Keratinocyte (primary cell): ENCODE data around the gene FTO. TPM values are rescaled to one million over a fixed set of nuclear protein-coding genes. Genes with fewer than 3 reads are reported as not detected.

Experiments used
- DNase-seq: peaks from one replicate; pipeline ENCODE4 v3.0.0-alpha.2; 2011; ENCODE audit warnings: low read depth, missing footprints, low spot score
- FAIRE-seq: peaks from 2 replicates; lab custom pipeline; 2011; peaks lifted over from hg19 to GRCh38; lab: Jason Lieb, UNC
- H2AFZ ChIP-seq: 2 replicates; pipeline ENCODE4 v1.6.0; 2012; ENCODE audit warnings: low read length, control low read depth, inconsistent platforms; ENCODE audit not compliant: control insufficient read depth
- H3K27ac ChIP-seq: 2 replicates; pipeline ENCODE4 v1.5.1; 2011; ENCODE audit warnings: low read length; ENCODE audit not compliant: control insufficient read depth, insufficient read depth
- H3K27me3 ChIP-seq: 3 replicates; pipeline ENCODE4 v1.6.0; 2011; ENCODE audit warnings: low read length; ENCODE audit not compliant: control insufficient read depth, insufficient read depth; ENCODE audit errors: extremely low read depth
- H3K36me3 ChIP-seq, 2 experiments: 2 replicates in 1 of 2; 3 replicates in 1 of 2; pipeline ENCODE4 v1.5.1; 2011; ENCODE audit warnings: low read length in 2 of 2, mild to moderate bottlenecking in 1 of 2; ENCODE audit not compliant: control insufficient read depth in 2 of 2, insufficient read depth in 2 of 2; ENCODE audit errors: extremely low read depth in 1 of 2
- H3K4me1 ChIP-seq: 3 replicates; pipeline ENCODE4 v1.5.1; 2011; ENCODE audit warnings: low read length; ENCODE audit not compliant: control insufficient read depth, insufficient read depth; ENCODE audit errors: extremely low read depth
- H3K4me2 ChIP-seq: 3 replicates; pipeline ENCODE4 v1.6.0; 2011; ENCODE audit warnings: low read depth, low read length; ENCODE audit not compliant: control insufficient read depth, insufficient read depth; ENCODE audit errors: extremely low read depth
- H3K4me3 ChIP-seq, 3 experiments: fragments of 200-600 bp in 1 of 3; sonication (generic) in 1 of 3; 2 replicates in 2 of 3; 3 replicates in 1 of 3; pipeline ENCODE4 v1.5.1; 2011 to 2016; ENCODE audit warnings: low read length in 3 of 3, mild to moderate bottlenecking in 3 of 3, control low read depth in 2 of 3, inconsistent platforms in 1 of 3, low read depth in 1 of 3, mixed read lengths in 1 of 3, mixed run types in 1 of 3, moderate library complexity in 1 of 3; ENCODE audit not compliant: control insufficient read depth in 2 of 3, insufficient read depth in 2 of 3; ENCODE audit errors: extremely low read depth in 1 of 3
- H3K79me2 ChIP-seq: 2 replicates; pipeline ENCODE4 v1.6.0; 2012; ENCODE audit warnings: low read length; ENCODE audit not compliant: control insufficient read depth, insufficient read depth
- H3K9ac ChIP-seq: 3 replicates; pipeline ENCODE4 v1.6.0; 2011; ENCODE audit warnings: low read length; ENCODE audit not compliant: control insufficient read depth, insufficient read depth; ENCODE audit errors: extremely low read depth
- H3K9me1 ChIP-seq: 3 replicates; pipeline ENCODE4 v1.6.0; 2011; ENCODE audit warnings: low read length; ENCODE audit not compliant: control insufficient read depth, insufficient read depth; ENCODE audit errors: extremely low read depth
- H3K9me3 ChIP-seq: 2 replicates; pipeline ENCODE4 v1.5.1; 2012; ENCODE audit warnings: low read depth, low read length; ENCODE audit not compliant: control insufficient read depth
- H4K20me1 ChIP-seq: 3 replicates; pipeline ENCODE4 v1.6.0; 2011; ENCODE audit warnings: low read length; ENCODE audit not compliant: control insufficient read depth, insufficient read depth; ENCODE audit errors: extremely low read depth
- CTCF ChIP-seq, 3 experiments: IDR thresholded peaks in 1 of 3; conservative IDR thresholded peaks in 1 of 3; optimal IDR thresholded peaks in 1 of 3; 2 replicates in 2 of 3; 3 replicates in 1 of 3; pipeline versions ENCODE3 to v1.5.1; 2011; ENCODE audit warnings: low read length in 3 of 3, mild to moderate bottlenecking in 3 of 3, moderate library complexity in 2 of 3, control low read depth in 1 of 3, inconsistent platforms in 1 of 3; ENCODE audit not compliant: insufficient read depth in 2 of 3; ENCODE audit errors: extremely low read depth in 1 of 3
- EZH2 ChIP-seq: IDR thresholded peaks from one replicate; pipeline ENCODE4 v1.6.1; 2012; ENCODE audit warnings: inconsistent platforms, mild to moderate bottlenecking, low read length, moderate library complexity
- dilution Hi-C: fragments of 300-500 bp; cut with MboI; formaldehyde crosslinking; loops from one replicate; pipeline ENCODE4 v1.7.0; 2020; ENCODE audit warnings: low sequenced_read_pairs; ENCODE audit not compliant: extremely low pct_ligation_motif_present
- polyA plus RNA-seq, 5 experiments: library from polyadenylated mRNA; depleted of rRNA in 3 of 5; stranded (reverse) in 3 of 5; stranded (forward) in 1 of 5; unstranded in 1 of 5; fragments of >200 nt; gene quantifications; 1 replicate in 1 of 5; 2 replicates in 3 of 5; 3 replicates in 1 of 5; pipeline versions ENCODE4 v1.2.1 to v1.2.3, GENCODE V29; 2011 to 2012; ENCODE audit warnings: missing spikeins in 2 of 5, low read depth in 1 of 5, low replicate concordance in 1 of 5

FTO gene
- polyA plus RNA-seq, 1 donor (not counting 4 experiments of a cell fraction or from before 2014, with no cell fraction given), result 56.4 TPM

DNA sequence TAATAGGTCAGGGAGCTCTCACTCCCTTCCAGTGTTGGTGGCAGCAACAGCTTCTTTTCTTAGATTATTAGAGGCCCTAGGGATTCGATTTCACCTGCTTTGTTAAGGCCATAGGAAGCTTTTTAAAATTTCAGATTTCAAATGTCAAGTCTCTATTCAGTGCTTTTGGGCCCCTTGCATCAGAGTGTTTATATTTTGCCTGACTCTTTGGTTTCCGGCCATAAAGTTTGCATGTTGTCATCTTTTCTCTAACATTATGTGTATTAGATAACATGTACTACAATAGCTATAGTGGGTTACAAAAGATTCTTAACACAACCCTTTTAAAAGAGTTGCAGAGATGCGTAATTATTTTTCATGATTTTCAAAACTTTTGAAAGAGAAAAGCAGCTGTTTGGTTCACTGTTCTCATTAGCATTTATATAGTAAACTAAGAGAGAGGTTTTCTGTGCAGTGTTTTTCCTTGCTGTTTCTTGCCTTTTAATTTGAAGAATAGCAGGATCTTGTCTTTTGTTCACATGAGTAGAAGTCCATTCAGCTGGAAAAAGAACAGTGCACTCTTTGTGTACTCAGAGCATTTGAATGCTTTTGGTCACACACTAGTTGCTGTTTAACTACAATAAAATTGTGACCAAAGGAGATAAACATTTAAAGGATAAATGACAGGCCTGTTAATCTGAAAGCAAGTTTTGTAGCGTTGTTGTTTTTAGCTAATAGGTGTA, 52.5 kb downstream of the FTO start:
- DNase-seq (no peak), FAIRE-seq (no peak)
- TF ChIP-seq EZH2 (no peak), CTCF (optimal IDR thresholded peaks at IDR 0.05 in 1 of 3, IDR thresholded peaks at IDR 0.05 in 1 of 3, conservative IDR thresholded peaks at IDR 0.05 in 1 of 3; ENCODE audit: extremely low read depth in 1 of 3, insufficient read depth in 2 of 3, low read length in 3 of 3) (no peak)
- Histone ChIP-seq H4K20me1 (no peaks in the 10 kb centered on the region), H3K27me3 (no peaks in the 10 kb centered on the region), H3K9me3 (no peaks in the 10 kb centered on the region), H3K4me3 (no peak overlapping the region), H3K79me2 (peaks cover 23% of the 10 kb centered on the region), H3K4me1 (peaks cover 12% of the 10 kb centered on the region), H3K27ac (no peak overlapping the region), H3K36me3 (no peaks in the 10 kb centered on the region), H3K4me2 (no peak overlapping the region), H2AFZ (no peak overlapping the region), H3K9me1 (no peaks in the 10 kb centered on the region), H3K9ac (no peak overlapping the region)
- dilution Hi-C loops, result no loop called here

DNA sequence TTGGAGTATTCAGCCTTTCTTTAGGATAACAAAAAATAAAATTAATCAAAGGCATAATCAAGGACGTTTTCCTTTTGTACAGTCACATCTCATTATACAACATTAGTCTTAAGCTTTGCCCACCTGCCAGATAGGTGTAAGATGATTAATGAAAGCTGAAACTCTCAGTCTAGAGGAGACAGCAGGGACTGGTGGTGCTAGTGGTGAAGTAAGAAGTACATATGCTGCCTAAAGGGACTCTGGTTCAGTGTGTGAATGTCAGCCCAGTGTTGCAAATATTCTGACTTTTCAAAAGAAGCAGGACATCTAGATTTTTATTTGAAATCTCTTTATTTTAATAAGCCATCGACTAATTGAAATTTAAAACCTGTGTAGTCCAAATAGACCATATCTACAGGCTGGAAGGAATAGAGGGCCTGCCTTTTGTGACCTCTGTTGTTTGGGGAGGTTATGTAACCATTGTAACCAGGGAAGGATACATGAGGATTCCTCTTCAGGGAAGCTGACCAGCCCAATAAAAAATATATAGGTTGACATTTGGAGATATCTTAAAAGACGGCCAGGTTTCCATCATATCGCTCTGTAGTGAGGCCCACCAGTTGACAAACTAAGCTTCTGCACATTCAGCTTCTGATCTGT, 54.1 kb downstream of the FTO start:
- Histone ChIP-seq H3K79me2 (peaks cover 13% of the 10 kb centered on the region), H3K9me3 (no peaks in the 10 kb centered on the region), H3K9me1 (no peaks in the 10 kb centered on the region), H3K4me3 (no peak overlapping the region), H3K27me3 (no peaks in the 10 kb centered on the region), H3K4me1 (peaks cover 12% of the 10 kb centered on the region), H3K36me3 (no peaks in the 10 kb centered on the region), H2AFZ (no peak overlapping the region), H4K20me1 (no peaks in the 10 kb centered on the region), H3K9ac (no peak overlapping the region), H3K4me2 (no peak overlapping the region), H3K27ac (no peak overlapping the region)
- FAIRE-seq (peak; percentile 13), DNase-seq (no peak)
- TF ChIP-seq CTCF (optimal IDR thresholded peaks at IDR 0.05 in 1 of 3, IDR thresholded peaks at IDR 0.05 in 1 of 3, conservative IDR thresholded peaks at IDR 0.05 in 1 of 3; ENCODE audit: extremely low read depth in 1 of 3, insufficient read depth in 2 of 3, low read length in 3 of 3) (no peak), EZH2 (no peak)
- dilution Hi-C loops, result no loop called here
